K562 (cell line): Measurements from ENCODE around the gene FAM24B.

ENCODE experiments used
- CBX2 ChIP-seq: fragments of 200-600 bp; sonication (generic); IDR thresholded peaks from one replicate; pipeline ENCODE4 v1.6.1; 2012; ENCODE audit warnings: mild to moderate bottlenecking, low read length, inconsistent platforms; ENCODE audit not compliant: insufficient read depth, poor library complexity, severe bottlenecking
- CC2D1A ChIP-seq: fragments of 450-650 bp; IDR thresholded peaks from 2 replicates; pipeline ENCODE4 v1.6.1; 2017; ENCODE audit warnings: mild to moderate bottlenecking
- CTCF ChIP-seq, 3 experiments: IDR thresholded peaks in 2 of 3; conservative IDR thresholded peaks in 1 of 3; 2 replicates each; pipeline ENCODE4 v1.5.1; 2011 to 2012; ENCODE audit warnings: low read length in 3 of 3, mild to moderate bottlenecking in 3 of 3, control low read depth in 2 of 3, improper control_type of control experiment in 1 of 3, inconsistent platforms in 1 of 3, low read depth in 1 of 3, mixed read lengths in 1 of 3, moderate library complexity in 1 of 3; ENCODE audit not compliant: insufficient read depth in 2 of 3
- POLR2A ChIP-seq: fragments of 450-650 bp; conservative IDR thresholded peaks from 2 replicates; pipeline ENCODE4 v1.6.1; 2016
- STAT6 ChIP-seq: sonication (generic); formaldehyde crosslinking; IDR thresholded peaks from 2 replicates; pipeline ENCODE4 v1.8.1; 2023; ENCODE audit warnings: mild to moderate bottlenecking, missing genetic modification reagents
- TAF1 ChIP-seq: IDR thresholded peaks from 2 replicates; pipeline ENCODE4 v1.6.1; 2011; ENCODE audit warnings: mild to moderate bottlenecking, low read length, moderate library complexity; ENCODE audit not compliant: insufficient read depth, control insufficient read depth, severe bottlenecking; ENCODE audit errors: extremely low read depth
- ZBTB33 ChIP-seq: sonication (generic); formaldehyde crosslinking; IDR thresholded peaks from 2 replicates; pipeline ENCODE4 v1.8.1; 2023; ENCODE audit warnings: mild to moderate bottlenecking, missing genetic modification reagents
- TF ChIP-seq, protein P1 (sequence below): fragments of 150-350 bp; conservative IDR thresholded peaks from 2 replicates; pipeline ENCODE4 v1.6.1; 2014; ENCODE audit warnings: low read length

DNA sequence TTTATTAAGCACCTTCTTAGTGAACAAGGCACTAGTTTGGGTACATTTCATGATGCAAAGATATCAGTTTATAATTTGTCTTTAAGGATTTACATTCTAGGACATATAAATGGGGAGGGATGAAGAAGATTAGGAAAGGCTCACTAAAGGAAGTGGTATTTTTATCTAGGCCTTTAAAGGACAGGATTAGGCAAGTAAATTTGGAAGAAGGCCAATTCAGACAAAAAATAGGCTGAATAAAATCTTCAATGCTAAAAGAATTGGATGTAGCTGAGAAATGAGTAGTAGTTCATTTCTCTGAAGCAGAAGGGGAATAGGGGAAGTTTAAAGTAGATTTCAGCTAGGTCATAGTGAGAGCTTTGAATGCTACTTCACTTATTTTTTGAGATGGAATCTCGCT is 4.8 kb upstream of the FAM24B start:
- TF ChIP-seq ZBTB33: no peak
- TF ChIP-seq CC2D1A: no peak
- TF ChIP-seq POLR2A: no peak
- no peak for TF ChIP-seq CBX2
- TF ChIP-seq STAT6 (CRISPR knock-in tag): no peak
- TF ChIP-seq, protein P1, sequence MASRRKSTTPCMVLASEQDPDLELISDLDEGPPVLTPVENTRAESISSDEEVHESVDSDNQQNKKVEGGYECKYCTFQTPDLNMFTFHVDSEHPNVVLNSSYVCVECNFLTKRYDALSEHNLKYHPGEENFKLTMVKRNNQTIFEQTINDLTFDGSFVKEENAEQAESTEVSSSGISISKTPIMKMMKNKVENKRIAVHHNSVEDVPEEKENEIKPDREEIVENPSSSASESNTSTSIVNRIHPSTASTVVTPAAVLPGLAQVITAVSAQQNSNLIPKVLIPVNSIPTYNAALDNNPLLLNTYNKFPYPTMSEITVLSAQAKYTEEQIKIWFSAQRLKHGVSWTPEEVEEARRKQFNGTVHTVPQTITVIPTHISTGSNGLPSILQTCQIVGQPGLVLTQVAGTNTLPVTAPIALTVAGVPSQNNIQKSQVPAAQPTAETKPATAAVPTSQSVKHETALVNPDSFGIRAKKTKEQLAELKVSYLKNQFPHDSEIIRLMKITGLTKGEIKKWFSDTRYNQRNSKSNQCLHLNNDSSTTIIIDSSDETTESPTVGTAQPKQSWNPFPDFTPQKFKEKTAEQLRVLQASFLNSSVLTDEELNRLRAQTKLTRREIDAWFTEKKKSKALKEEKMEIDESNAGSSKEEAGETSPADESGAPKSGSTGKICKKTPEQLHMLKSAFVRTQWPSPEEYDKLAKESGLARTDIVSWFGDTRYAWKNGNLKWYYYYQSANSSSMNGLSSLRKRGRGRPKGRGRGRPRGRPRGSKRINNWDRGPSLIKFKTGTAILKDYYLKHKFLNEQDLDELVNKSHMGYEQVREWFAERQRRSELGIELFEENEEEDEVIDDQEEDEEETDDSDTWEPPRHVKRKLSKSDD: no peak
- TF ChIP-seq CTCF (IDR thresholded peaks at IDR 0.05 in 2 of 3, conservative IDR thresholded peaks at IDR 0.05 in 1 of 3; ENCODE audit: insufficient read depth in 2 of 3, low read depth in 1 of 3, low read length in 3 of 3): no peak
- no peak for TF ChIP-seq TAF1
